HEK293 (cell line): ENCODE data around the gene PUM1.

Source experiments
- CTCF ChIA-PET: fragments of 350-600 bp; formaldehyde crosslinking; extraction: SDS; loops from one replicate; lab custom pipeline; 2021; ENCODE audit warnings: antibody characterized with exemption; lab: Yijun Ruan, JAX
- POLR2A ChIA-PET: fragments of 300-600 bp; formaldehyde crosslinking; extraction: SDS; loops from one replicate; lab custom pipeline; 2020; ENCODE audit warnings: antibody characterized with exemption, inconsistent platforms; lab: Yijun Ruan, JAX
- H3K27ac ChIP-seq: fragments of 200-500 bp; sonication (Bioruptor generic); 2 replicates; pipeline ENCODE4 v1.5.1; 2014; ENCODE audit warnings: low read depth, low read length, control low read depth, inconsistent platforms; ENCODE audit errors: extremely low read depth
- H3K36me3 ChIP-seq, 2 experiments: fragments of 200-500 bp in 1 of 2; sonication (Bioruptor generic) in 1 of 2; 1 replicate in 1 of 2; 2 replicates in 1 of 2; pipeline ENCODE4 v1.5.1; 2014 to 2017; ENCODE audit warnings: inconsistent platforms in 2 of 2, low read length in 2 of 2; ENCODE audit not compliant: control insufficient read depth in 2 of 2, insufficient read depth in 1 of 2
- H3K4me1 ChIP-seq: fragments of 200-500 bp; sonication (Bioruptor generic); 2 replicates; pipeline ENCODE4 v1.5.1; 2014; ENCODE audit warnings: mild to moderate bottlenecking, low read length, inconsistent platforms; ENCODE audit not compliant: control insufficient read depth, insufficient read depth
- H3K4me3 ChIP-seq: 2 replicates; pipeline ENCODE4 v1.5.1; 2011; ENCODE audit warnings: low read depth, mild to moderate bottlenecking, control low read depth, low read length, moderate library complexity
- H3K9me3 ChIP-seq: fragments of 200-500 bp; sonication (Bioruptor generic); 2 replicates; pipeline ENCODE4 v1.5.1; 2014; ENCODE audit warnings: low read depth, low read length, inconsistent platforms; ENCODE audit not compliant: control insufficient read depth, insufficient read depth
- EGR2 ChIP-seq: fragments of 450-650 bp; formaldehyde crosslinking; IDR thresholded peaks from 2 replicates; pipeline ENCODE4 v1.5.1; 2016; ENCODE audit warnings: low read depth, missing biosample characterization, missing genetic modification characterization
- GLI4 ChIP-seq: fragments of 450-650 bp; formaldehyde crosslinking; IDR thresholded peaks from 2 replicates; pipeline ENCODE4 v1.5.1; 2016; ENCODE audit warnings: missing biosample characterization, missing genetic modification characterization
- GLIS1 ChIP-seq: fragments of 450-650 bp; formaldehyde crosslinking; IDR thresholded peaks from 2 replicates; pipeline ENCODE4 v1.5.1; 2016; ENCODE audit warnings: missing biosample characterization, missing genetic modification characterization
- KLF1 ChIP-seq: fragments of 450-650 bp; formaldehyde crosslinking; IDR thresholded peaks from 2 replicates; pipeline ENCODE4 v1.5.1; 2016; ENCODE audit warnings: missing biosample characterization, missing genetic modification characterization
- OSR2 ChIP-seq: fragments of 450-650 bp; formaldehyde crosslinking; IDR thresholded peaks from 2 replicates; pipeline ENCODE4 v1.5.1; 2016; ENCODE audit warnings: missing biosample characterization, missing genetic modification characterization
- SP7 ChIP-seq: fragments of 450-650 bp; formaldehyde crosslinking; IDR thresholded peaks from 2 replicates; pipeline ENCODE4 v1.5.1; 2016; ENCODE audit warnings: missing biosample characterization, missing genetic modification characterization
- ZBTB48 ChIP-seq: fragments of 450-650 bp; formaldehyde crosslinking; IDR thresholded peaks from 2 replicates; pipeline ENCODE4 v1.5.1; 2016; ENCODE audit warnings: missing biosample characterization, missing genetic modification characterization
- ZFHX2 ChIP-seq: fragments of 450-650 bp; formaldehyde crosslinking; conservative IDR thresholded peaks from 2 replicates; pipeline ENCODE4 v1.5.1; 2016; ENCODE audit warnings: missing biosample characterization, missing genetic modification characterization
- ZNF10 ChIP-seq: fragments of 450-650 bp; formaldehyde crosslinking; IDR thresholded peaks from 2 replicates; pipeline ENCODE4 v1.5.1; 2017; ENCODE audit warnings: missing biosample characterization, missing genetic modification characterization
- ZNF350 ChIP-seq: fragments of 450-650 bp; formaldehyde crosslinking; IDR thresholded peaks from 2 replicates; pipeline ENCODE4 v1.5.0; 2017; ENCODE audit warnings: missing biosample characterization, mild to moderate bottlenecking, missing genetic modification characterization
- ZNF404 ChIP-seq: fragments of 450-650 bp; formaldehyde crosslinking; IDR thresholded peaks from 2 replicates; pipeline ENCODE4 v1.5.1; 2017; ENCODE audit warnings: missing biosample characterization, missing genetic modification characterization
- ZNF514 ChIP-seq: fragments of 450-650 bp; formaldehyde crosslinking; IDR thresholded peaks from 2 replicates; pipeline ENCODE4 v1.5.1; 2016; ENCODE audit warnings: missing biosample characterization, missing genetic modification characterization
- ZNF626 ChIP-seq: fragments of 450-650 bp; sonication (Bioruptor Pico); formaldehyde crosslinking; IDR thresholded peaks from 2 replicates; pipeline ENCODE4 v1.5.1; 2018; ENCODE audit warnings: missing biosample characterization, missing genetic modification characterization, inconsistent platforms
- ZNF658 ChIP-seq: fragments of 450-650 bp; formaldehyde crosslinking; IDR thresholded peaks from 2 replicates; pipeline ENCODE4; 2016; ENCODE audit warnings: missing biosample characterization, missing genetic modification characterization
- ZNF768 ChIP-seq: fragments of 450-650 bp; formaldehyde crosslinking; IDR thresholded peaks from 2 replicates; pipeline ENCODE4 v1.5.1; 2018; ENCODE audit warnings: missing biosample characterization, mild to moderate bottlenecking, missing genetic modification characterization
- TF ChIP-seq, protein P1 (sequence below): fragments of 450-650 bp; formaldehyde crosslinking; IDR thresholded peaks from 2 replicates; pipeline ENCODE4 v1.5.1; 2016; ENCODE audit warnings: missing biosample characterization, missing genetic modification characterization
- TF ChIP-seq, protein P2 (sequence below): fragments of 450-650 bp; formaldehyde crosslinking; IDR thresholded peaks from 2 replicates; pipeline ENCODE4 v1.5.1; 2016; ENCODE audit warnings: missing biosample characterization, missing genetic modification characterization
- TF ChIP-seq, protein P3 (sequence below): fragments of 450-650 bp; IDR thresholded peaks from 2 replicates; pipeline ENCODE4 v1.5.1; 2018; ENCODE audit warnings: missing biosample characterization, missing genetic modification characterization

Gene PUM1

DNA sequence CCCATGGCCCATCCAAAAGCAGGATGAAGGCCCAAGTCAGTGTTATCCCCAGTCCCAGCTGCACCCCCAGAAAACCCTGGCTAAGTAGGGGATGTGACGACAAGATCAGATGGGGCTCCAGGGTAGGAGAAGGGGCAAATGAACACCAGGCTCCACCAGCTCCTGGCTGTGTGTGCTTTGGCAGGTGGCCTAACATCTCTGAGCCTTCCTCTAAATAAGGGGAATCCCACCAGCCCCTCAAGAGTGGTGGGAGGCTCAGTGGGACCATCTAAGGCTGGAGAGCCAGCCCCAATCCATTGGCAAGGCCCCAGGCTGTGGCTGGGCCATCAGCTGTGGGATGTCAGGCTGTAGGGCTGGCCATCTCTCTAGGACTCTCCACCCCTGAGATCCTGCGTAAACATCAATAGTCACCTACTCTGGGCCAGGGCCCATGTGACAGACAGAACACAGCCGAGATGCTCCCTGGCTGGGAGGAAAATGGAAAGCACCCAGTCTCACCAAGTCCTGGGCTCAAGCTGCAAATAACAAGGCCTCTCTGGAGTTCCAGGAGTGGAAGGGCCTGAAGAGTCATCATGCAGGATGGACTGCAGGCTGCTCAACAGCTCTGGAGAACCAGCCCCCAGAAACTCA lies 164.5 kb downstream of the PUM1 start:
- no peaks in the 10 kb centered on the region for H3K36me3 ChIP-seq
- no peak overlapping the region for H3K4me3 ChIP-seq
- TF ChIP-seq ZBTB48 (tag by site-specific recombination) (peak; percentile 49; the same call in 1 of the 2 replicates), ZNF768 (tag by site-specific recombination) (peak; percentile 86; the same call in 1 of the 2 replicates), ZNF626 (tag by site-specific recombination) (no peak)
- TF ChIP-seq, all 188 proteins: peak for 2
- CTCF ChIA-PET: interaction anchor here (0.6 to 1.8 kb wide), 5 partner anchors 10 to 182 kb away, joined by 3 to 5 read pairs (median 4); no protein-coding TSS in a partner anchor
- Histone ChIP-seq H3K4me1 (no peaks in the 10 kb centered on the region), H3K27ac (no peak overlapping the region), H3K9me3 (no peaks in the 10 kb centered on the region)
- POLR2A ChIA-PET: no interaction called here

DNA sequence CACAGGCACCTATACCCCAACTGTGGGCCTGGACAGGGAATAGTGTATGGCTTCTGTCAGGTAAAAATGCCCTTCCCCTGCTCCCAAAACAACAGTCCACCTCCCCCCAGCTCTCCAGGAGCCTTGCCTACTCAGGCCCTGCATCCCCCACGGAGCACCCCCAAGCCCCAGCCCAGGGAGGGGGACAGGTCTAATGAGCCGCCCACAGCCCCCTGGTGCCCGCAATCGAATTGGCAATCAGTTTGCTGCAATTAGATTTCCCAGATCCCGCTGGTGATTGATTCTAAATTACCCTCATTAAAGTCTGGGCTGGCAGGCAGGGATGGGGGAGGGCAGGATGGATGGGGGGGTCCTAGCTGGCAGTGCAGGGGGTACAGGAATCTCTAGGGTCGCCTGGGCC lies 165.0 kb downstream of the PUM1 start:
- POLR2A ChIA-PET: no interaction called here
- no peak for TF ChIP-seq ZNF658 (tag by site-specific recombination)
- TF ChIP-seq OSR2 (tag by site-specific recombination): no peak
- peak; percentile 91 for TF ChIP-seq GLIS1 (tag by site-specific recombination)
- TF ChIP-seq, protein P1, sequence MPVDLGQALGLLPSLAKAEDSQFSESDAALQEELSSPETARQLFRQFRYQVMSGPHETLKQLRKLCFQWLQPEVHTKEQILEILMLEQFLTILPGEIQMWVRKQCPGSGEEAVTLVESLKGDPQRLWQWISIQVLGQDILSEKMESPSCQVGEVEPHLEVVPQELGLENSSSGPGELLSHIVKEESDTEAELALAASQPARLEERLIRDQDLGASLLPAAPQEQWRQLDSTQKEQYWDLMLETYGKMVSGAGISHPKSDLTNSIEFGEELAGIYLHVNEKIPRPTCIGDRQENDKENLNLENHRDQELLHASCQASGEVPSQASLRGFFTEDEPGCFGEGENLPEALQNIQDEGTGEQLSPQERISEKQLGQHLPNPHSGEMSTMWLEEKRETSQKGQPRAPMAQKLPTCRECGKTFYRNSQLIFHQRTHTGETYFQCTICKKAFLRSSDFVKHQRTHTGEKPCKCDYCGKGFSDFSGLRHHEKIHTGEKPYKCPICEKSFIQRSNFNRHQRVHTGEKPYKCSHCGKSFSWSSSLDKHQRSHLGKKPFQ: no peak
- Histone ChIP-seq H3K9me3 (no peaks in the 10 kb centered on the region), H3K4me1 (peaks cover 2% of the 10 kb centered on the region; the same call in 1 of the 2 replicates), H3K4me3 (no peak overlapping the region), H3K27ac (no peak overlapping the region), H3K36me3 (no peaks in the 10 kb centered on the region)
- CTCF ChIA-PET: interaction anchor here (0.6 to 1.8 kb wide), 4 partner anchors 10 to 181 kb away, joined by 3 to 5 read pairs (median 4); no protein-coding TSS in a partner anchor

DNA sequence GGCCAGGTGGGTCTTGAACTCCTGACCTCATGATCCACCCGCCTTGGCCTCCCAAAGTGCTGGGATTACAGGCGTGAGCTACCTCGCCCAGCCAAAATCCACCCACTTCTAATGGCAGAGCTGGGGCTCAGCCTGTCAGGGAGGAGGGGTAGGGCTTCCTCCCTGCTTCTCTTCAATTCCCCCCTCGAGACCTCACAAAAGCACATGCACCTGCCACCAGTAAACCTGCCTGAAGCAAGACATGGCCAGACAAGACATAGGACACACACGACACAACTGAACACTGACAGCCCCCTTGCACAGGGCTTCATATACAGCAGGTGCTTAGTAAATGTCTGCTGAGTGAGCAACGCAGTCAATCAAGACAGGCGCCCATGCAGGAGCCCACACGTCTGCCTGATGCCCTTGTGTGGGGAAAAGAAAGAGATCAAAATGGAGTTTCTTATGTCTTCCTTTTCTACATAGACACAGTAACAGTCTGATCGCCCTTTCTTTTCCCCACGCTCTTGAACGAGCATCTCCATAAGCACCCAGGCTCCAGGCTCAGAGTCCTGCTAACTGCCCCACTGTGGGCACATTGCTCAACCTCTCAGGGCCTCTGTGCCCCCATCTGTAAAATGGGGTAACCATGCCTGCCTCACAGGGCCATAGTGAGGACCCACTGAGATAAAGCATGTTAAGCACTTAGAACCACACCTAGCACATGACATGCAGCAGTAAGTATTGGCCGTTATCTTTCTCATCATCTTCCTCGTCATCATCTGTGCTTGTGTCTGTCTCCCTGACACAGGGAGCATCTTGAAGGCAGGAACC lies 165.7 kb downstream of the PUM1 start:
- Histone ChIP-seq H3K9me3 (no peaks in the 10 kb centered on the region), H3K4me3 (no peak overlapping the region), H3K27ac (no peak overlapping the region), H3K4me1 (peaks cover 2% of the 10 kb centered on the region; the same call in 1 of the 2 replicates), H3K36me3 (no peaks in the 10 kb centered on the region)
- POLR2A ChIA-PET: no interaction called here
- CTCF ChIA-PET: interaction anchor here (1.8 to 3.5 kb wide), 2 partner anchors 98 to 118 kb away, joined by 5 to 13 read pairs; no protein-coding TSS in a partner anchor
- TF ChIP-seq OSR2 (tag by site-specific recombination) (0 out of 2 replicates have a peak, but pooled peaks have one; percentile 2), ZFHX2 (tag by site-specific recombination) (peak; percentile 41), SP7 (tag by site-specific recombination) (0 out of 2 replicates have a peak, but pooled peaks have one; percentile 24), GLI4 (tag by site-specific recombination) (no peak), ZNF404 (no peak), ZNF10 (tag by site-specific recombination) (no peak), ZNF514 (tag by site-specific recombination) (no peak), KLF1 (0 out of 2 replicates have a peak, but pooled peaks have one; percentile 34), ZNF350 (no peak), EGR2 (peak; percentile 35; the same call in 1 of the 2 replicates)
- TF ChIP-seq, protein P2, sequence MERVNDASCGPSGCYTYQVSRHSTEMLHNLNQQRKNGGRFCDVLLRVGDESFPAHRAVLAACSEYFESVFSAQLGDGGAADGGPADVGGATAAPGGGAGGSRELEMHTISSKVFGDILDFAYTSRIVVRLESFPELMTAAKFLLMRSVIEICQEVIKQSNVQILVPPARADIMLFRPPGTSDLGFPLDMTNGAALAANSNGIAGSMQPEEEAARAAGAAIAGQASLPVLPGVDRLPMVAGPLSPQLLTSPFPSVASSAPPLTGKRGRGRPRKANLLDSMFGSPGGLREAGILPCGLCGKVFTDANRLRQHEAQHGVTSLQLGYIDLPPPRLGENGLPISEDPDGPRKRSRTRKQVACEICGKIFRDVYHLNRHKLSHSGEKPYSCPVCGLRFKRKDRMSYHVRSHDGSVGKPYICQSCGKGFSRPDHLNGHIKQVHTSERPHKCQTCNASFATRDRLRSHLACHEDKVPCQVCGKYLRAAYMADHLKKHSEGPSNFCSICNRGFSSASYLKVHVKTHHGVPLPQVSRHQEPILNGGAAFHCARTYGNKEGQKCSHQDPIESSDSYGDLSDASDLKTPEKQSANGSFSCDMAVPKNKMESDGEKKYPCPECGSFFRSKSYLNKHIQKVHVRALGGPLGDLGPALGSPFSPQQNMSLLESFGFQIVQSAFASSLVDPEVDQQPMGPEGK (tag by site-specific recombination): 0 out of 2 replicates have a peak, but pooled peaks have one; percentile 0
- TF ChIP-seq, protein P3, sequence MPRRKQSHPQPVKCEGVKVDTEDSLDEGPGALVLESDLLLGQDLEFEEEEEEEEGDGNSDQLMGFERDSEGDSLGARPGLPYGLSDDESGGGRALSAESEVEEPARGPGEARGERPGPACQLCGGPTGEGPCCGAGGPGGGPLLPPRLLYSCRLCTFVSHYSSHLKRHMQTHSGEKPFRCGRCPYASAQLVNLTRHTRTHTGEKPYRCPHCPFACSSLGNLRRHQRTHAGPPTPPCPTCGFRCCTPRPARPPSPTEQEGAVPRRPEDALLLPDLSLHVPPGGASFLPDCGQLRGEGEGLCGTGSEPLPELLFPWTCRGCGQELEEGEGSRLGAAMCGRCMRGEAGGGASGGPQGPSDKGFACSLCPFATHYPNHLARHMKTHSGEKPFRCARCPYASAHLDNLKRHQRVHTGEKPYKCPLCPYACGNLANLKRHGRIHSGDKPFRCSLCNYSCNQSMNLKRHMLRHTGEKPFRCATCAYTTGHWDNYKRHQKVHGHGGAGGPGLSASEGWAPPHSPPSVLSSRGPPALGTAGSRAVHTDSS (tag by site-specific recombination): peak; percentile 66; the same call in 1 of the 2 replicates
